MV-4-11 (cell line): Measurements from ENCODE around the gene GPC3.
"Not testable (repeated sequence)": the region's sequence is repeated elsewhere in the genome, so short reads cannot be mapped to it uniquely, and the experiment has no call there.

Experiments
- DNase-seq: peaks from one replicate; lab custom pipeline; 2025; lab: John Stamatoyannopoulos, UW

GPC3 gene

DNA sequence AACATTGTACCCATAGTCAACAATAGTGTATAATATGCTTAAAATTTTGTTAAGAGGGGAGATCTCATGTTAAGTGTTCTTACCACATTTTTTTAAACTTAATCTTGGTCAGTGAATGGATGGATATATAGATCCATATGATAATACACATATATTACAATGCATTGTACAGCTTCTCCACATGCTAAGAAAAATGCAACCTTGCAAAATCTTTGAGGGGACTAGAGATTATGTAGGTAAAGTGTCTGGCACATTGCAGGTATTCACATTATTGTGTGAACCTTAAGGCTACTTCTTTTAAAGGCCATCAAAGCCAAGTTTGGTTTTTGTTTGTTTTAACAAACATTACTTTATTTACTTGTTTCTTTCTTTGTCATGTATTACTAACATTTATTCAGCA is 10.4 kb upstream of the GPC3 start:
- no peak for DNase-seq

DNA sequence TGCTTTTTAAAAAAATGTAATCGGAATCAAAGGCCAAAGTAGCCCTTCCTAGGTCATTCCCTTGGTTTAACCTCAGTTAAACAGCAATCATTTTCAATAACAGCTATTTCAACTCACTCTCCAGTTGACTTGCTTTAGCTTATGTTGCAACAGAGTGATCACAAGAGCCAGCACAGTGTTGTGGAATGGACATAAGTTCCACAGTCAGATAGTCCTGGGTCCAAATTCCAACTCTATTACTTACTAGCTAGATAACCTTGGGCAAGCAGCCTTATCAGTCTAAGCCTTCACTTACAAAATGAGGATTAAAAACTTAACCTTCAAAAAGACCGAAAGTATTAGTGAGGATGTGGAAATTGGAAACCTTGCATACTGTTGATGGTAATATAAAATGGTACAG is 9.2 kb upstream of the GPC3 start:
- no peak for DNase-seq

DNA sequence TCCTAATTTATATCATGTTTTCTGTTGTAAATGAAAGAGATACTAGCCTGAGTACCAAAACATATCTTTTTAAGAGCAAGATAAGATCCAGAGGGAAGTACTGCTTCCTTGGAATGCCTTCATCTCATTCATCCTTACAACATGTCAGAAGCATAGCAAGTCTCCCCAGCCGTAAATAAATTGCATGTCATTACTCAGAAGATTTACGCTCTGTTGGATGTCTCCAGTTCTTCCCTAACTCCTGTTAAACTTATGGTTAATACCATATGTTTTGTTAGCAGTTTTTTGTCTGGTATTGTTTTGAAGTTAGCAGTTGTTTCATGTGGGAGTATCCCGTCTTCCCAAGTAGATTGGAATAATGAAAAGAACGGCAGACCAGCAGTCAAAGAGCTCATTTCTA is 7.5 kb upstream of the GPC3 start:
- no peak for DNase-seq

DNA sequence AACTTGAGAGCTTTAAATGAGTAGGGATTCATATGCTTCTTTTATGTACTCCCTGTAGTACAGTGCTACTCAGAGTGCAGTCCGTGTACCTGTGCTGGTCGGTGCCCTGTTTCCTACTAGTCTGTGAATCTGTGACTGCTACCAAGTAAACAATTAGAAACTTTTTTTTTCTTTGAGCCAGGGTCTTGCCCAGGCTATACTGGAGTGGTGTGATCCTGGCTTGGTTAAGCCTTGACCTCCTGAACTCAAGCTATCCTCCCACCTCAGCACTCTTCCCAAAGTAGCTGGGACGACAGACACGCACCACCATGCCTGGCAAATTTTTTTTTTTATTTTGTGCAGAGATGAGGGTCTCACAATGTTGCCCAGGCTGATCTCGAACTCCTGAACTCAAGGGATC is 6.4 kb upstream of the GPC3 start:
- DNase-seq, result no peak

DNA sequence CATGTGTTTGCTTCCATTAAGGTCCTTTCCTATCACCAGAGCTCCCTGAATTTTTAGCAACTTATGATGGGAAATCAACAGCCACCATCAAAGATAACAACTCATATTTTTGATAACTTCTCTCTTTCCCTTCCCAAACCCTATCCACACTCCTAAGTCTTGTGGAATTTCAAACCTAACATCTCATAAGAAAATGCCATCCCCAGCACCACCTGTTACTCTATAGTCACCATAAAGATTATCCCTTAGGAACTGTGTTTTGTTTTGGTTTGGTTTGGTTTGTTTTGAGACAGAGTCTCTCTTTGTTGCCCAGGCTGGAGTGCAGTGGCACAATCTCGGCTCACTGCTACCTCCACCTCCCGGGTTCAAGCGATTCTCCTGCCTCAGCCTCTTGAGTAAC is 5.7 kb upstream of the GPC3 start:
- not testable (repeated sequence) for DNase-seq

DNA sequence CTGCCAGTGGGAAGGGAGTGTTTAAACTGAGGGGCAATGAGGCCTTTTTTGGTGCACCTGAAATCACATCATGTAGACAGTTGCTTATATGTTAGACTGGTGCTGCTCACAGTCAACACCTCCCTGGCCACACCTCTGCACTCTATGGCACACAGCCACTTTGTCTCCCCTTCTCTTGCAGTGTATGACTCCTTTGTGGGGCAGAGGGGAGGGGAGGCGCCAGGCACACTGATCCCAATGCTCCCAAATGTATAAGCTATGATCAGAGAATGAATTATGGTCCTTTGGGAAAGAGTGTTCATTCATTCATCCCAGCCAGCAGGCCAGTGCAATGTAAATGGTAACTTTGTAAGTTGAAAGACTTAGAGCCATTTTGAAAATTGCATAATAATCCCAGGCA is 4.6 kb upstream of the GPC3 start:
- no peak for DNase-seq

DNA sequence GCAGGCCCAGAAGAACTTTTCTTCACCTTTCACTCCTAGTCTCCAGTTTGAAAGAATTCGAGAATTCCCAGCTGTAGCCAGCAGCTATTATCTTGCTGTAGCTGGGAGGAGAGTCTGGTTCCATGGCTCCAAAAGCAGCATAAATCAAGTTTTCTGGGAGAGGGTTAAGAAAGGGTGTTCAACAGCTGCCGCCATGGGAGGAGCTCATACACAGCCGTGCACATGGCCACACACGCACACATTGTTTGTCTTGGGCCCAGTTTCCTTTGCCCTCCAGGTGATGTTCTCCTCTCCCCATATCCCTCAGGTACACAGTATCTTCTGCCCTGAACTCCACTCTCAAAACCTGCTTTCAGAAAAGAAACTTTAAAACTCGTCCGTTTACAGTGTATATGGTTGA is 4.1 kb upstream of the GPC3 start:
- no peak for DNase-seq

DNA sequence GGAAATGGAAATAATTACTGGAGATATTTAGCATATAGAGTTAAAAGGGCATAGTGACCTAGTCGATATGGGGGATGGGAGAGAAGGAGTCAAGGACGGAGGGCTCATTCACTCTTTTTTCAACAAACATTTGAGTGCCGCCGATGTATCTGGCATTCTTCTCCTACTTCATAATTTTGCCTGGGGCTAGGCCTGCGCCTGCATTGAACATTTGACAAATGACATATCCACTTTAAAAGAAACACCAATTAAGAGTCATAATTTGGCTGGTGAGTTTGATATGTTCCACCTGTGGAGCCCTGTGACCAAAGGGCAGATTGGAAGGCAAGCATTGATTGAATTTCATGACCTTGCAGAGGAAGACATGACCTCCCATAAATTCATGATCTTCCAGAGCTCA is 2.6 kb upstream of the GPC3 start:
- no peak for DNase-seq

DNA sequence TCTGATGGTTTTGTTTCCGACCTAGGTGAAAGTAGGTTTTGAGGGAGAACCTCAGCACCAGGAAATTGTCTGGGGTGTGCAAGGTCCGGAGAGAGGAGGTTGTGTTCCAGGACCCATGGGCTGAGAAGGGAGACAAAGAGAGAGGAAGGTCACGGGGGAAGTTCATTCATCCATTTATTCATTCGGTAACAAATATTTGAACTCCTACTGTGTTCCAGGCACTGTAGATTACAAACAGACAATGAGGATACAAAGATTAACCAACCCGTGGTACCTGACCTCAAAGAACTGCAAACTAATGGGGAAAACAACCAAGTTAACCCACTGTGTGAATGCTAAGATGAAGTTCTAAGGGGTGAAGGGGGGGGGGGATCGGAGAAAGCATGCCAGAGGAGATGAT is 1.8 kb upstream of the GPC3 start:
- DNase-seq, result no peak

DNA sequence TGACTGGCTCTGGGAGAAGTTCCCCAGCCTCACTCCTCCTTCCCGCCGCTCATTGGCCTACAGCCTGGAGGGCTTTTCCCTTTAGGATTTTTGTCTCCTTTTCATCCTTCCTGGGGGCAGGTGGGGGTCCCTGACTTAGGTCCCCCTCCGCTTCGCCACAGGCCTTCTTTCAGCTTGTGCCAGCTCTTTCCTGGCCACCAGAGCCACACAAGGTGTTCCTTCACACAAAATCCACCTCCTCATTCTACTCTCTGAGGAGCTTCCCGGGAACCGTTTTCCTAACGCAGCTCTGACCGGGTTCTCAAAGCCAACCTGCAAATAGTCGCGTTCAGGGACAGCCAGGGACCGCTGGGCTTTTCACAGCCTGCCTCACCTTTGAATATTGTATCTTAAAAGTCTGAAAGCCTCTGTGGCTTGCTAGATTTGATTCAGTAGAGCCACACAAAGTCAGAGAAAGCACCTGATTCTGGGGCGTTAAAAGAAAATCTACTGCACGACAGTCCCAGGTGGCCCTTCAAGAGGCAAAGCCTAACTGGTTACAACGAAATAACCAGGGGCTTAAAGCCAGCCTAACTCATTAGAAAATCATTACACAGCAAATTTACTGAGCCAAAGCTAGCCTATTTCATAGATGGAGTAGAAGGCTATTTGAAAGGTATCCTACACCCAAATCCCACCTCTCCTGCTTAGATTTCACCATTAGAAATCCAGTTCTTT is 731 bp upstream of the GPC3 start:
- DNase-seq, result no peak

DNA sequence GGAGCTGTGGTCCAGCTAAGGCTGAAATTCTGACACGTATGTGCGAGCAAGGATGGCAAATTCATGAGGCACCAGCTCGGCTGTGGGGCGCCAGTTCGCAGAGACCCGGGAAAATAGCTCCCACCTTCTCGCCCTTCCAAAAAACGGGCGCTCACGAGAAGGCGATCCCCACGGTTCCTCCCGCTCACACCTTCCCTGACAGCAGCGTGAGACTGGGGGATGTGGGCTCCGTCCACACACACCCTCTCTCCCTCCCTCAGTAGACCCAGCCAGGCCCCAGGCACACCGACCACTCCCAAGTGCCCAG is 584 bp downstream of the GPC3 start:
- DNase-seq, result no peak

DNA sequence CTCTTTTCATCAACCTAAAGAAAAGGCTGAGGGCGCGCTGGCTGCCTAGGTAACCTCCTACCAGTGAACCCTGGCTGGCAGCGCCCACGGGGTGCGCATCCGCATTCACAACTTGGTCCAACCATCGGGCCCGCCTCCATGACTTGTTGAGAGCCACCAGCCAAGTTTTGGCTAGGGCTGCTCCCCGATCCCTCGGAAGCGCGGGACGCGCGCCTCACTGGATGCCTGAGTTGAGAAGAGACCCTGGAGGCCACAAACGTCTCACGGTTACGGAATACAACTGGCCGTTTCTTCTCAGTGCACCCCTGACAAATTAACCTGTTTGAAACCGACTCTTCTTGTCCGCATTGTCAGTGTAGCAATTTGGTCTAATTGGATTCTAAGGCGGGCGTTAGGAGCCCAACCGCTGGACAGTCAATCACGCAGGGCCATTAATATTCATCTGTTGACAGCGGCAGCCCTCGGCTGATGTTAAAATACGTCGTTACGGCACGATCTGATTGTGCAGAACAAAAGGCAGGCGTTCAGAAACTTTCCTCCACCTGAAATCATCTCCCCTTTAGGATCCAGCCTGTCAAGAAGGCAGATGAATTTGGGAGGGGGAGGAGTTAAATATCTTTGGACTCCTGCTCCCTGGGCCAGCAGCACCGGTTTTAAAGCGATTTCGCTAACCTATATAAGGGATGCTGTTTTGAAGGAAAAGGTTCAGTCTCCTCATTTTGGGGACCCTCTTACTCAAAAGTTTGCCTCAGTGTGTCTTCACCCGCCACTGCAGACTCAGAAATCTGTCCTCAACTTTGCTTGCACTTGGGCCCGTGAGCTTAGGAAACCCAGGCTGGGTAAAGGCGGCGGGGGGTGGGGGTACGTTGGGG is 1.2 kb downstream of the GPC3 start:
- DNase-seq, result no peak

DNA sequence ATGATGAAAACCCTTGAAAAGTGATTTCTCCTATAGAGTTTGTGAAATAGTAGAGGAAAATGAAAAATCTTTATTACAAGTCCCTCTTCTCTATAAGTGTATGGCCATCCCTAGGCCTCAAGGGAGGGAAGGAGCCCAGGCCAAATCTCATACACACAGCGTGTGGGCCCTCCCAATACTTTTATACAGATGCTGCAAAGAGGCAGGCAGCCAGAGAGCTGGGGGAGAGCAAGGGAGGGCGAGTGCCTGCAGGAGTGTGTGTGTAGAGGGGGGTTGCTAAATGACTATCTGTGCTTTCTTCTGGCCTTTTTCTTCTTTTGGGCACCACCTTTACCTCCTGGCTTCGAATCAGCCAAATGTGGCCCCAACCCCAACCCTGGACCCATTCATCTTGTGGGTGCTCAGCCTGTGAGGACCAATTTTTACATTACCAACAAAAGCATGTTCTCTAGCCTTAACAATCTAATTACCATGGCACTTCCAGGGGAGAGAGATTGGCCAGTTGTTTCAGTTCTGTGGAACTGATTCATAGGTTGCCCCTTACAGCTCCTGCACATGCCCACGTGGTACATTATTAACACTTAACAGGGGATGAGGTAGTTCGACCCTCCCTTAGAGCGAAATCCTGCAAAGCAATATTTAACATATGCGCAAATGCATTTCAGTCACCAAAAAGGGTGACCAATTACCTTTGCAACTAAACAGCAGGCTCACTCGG is 2.0 kb downstream of the GPC3 start:
- no peak for DNase-seq

DNA sequence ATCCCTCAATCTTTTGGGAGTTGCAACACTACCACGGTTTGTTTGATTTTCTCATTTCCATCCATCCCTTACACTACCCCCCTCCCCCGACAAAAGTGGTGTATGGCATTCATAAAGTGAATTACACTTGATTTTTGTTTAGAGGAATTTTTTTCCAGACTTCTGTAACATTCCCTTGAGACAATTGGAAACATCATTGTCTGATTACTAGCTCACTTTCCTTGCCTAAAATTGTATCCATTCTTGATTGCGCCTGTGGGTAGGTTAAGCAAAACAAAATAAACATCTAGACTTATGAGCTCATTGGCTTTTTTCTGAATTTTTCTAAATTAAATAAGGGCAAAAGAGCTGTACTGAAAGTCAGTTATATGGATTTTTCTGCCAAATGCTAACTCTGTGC is 3.5 kb downstream of the GPC3 start:
- DNase-seq, result no peak

DNA sequence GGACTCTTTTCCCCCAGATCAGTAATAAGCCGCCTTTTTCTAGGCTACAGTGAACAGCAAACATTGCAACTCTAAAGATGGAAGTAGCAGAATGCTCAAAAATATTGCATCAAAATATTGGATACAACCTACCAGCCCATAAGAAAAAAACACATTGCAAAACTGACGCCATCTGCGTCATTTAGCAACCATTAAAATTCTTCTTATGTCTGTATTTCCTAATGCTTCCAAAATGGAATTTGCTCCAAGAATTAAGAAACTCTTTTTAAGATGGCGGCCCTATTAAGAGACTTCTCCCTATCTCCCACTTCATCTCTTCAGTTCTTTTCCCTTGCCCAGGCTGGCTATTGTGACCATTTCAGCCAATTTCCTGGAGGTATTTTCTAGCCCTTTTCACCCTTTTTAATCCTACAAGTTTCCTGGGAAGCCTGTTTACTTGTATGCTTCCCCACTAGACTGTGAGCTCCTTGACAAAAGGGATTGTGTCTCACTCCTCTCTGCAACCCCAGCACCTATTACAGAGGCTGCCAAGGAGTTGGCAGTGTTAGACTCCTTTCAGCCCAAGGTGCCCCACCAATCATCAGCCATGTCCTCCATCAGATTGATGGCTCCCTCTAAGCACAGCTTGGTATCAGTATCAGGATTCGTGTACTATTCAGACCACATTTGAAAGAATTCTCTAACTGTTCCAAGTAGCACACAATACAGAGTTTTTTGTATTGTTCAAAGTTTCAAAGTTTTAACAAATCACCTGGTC is 4.4 kb downstream of the GPC3 start:
- DNase-seq, result no peak

DNA sequence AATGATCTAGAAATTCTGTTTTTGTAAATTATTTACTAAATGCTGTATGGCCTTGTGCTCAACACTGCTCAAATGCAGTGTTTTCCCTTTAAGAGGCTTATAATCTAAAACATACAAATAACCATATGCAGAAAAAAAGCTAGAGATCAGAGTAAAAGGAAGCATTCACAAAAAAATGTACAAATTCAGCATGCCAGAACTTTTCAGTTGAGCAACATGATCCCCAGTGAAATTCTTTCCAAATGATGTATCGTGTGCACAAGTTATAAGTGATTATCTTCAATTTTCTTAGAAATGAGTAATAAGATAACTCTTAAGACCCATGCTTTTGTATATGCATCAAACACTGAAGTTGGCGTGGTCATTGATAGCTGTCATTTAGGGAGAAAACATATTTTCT is 5.0 kb downstream of the GPC3 start:
- DNase-seq, result no peak

DNA sequence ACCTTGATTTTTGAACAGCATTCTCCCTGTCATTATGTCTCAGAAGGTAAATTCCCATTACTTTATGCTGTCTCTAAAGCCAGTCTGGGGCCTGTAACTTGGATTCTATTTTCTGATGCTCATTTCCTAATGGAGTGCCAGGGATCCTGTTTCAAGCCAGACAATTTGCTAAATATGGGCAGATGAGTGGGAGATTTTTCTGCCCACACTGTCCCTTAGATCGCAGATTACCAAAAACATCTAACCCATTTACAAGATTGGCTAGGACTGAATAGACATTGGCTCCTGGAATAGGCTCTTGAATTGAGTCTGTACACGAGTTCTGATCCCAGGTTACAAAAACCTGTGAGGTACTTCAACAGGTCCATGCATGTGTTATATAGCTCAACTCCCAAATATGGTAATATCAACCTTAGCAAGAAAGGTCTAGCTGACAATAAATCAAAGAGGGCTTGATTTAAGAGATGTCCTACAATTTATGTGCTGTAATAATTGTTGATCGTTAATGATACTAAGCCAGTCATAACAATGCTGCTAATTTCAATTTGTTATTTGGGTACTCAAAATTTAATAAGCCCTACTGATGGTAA is 5.7 kb downstream of the GPC3 start:
- DNase-seq, result no peak

DNA sequence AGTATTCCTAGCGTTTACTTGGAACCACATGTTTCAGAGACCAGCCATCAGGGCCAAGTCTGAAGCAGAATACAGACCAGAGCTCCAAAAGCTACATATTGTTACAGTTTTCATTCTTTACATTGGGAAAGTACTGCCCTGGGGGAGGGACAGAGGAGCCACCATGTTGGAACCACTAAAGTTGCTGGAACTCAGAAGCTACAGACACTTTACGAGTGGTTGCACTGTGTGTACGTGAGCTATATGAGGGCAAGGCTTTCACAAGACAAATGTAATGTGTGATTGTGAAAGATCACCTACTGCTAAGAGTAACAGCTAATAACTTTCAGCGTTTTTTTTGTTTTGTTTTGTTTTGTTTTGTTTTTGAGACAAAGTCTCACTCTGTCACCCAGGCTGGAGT is 11.7 kb downstream of the GPC3 start:
- no peak for DNase-seq

DNA sequence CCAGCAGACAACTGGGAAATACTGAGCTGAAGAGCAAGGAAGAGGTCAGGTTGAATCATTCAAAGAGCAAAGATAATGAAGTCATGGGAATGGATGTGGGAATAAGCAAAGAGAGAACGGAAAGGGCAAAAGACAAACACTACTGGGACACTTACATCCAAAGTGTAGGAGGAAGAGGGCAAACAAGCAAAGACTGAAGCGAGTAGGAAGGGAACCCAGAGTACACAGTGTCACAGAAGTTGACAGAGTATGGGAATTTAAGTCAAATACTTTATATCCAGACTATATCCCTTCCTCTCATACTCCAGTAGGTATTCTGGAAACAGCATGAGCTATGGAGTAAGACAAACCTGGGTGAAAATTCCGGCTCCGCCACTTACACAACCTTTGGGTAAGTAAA is 12.5 kb downstream of the GPC3 start:
- no peak for DNase-seq

DNA sequence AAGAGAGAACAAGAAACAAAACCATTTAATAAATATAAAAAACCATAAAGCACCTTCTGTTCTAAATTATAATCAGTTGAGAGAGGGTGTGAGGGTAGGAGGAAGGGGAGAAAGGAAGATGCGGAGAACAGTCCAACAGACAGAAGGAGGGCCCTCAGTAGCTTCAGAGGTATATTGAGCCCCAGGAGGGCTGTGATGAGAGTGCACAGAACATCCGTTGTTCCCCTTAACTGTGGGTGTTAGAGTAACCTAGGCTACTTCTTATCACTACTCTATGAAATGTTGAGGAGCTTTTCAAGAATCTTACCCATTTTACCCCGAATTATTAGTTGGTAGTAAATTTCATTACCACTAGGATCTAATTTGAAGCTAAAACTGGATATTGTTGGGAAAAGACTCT is 13.8 kb downstream of the GPC3 start:
- DNase-seq, result no peak

DNA sequence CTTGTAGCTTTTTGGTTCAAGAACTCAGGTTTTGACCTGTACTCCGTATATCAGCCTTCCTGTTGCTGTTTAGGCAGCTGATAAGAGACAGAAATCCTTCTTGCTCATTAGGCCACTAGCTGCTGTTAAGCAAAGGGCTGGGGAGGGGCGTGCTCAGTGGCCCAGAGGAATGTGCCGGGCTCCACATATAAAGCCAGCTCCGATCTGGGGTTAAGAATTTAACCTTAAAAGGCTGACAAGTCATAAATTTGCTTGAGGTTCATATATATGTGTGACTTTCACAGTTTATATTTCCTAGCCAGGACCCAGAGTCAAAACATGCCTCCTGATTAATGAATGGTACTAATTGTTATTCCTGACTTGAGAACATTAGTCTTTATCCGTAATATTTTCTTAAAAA is 15.3 kb downstream of the GPC3 start:
- DNase-seq, result no peak

DNA sequence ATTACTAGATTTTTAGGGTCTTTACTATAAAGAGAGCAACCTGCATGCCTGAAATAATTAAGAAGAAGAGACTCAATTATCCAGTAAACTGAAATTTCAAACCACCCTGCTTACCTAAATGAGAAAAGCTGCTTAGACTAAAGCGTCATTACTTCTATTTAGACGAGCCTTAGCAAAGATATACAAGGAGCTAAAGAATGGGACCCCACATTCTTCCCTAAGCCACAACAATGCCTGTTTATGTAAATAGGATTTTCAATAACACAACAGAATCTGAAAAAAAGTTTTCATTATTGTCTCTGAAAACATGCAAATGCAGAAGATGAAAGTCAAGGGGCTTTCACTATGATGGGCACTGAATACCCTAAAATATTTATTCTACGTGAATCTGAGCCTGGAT is 16.2 kb downstream of the GPC3 start:
- DNase-seq, result no peak
